Mesenchymal stem cell (in vitro differentiated cells and primary cell): ENCODE data around the gene CD81. TPM values are rescaled to one million over a fixed set of nuclear protein-coding genes. Genes with fewer than 3 reads are reported as not detected.
A peak's percentile ranks its signal among the peaks of the same experiment; 100 is the strongest.

Source experiments
- DNase-seq: peaks from one replicate; pipeline ENCODE4 v3.0.0-alpha.2; 2013
- H2AFZ ChIP-seq: one replicate; pipeline ENCODE4 v1.6.1; 2013; ENCODE audit warnings: low read depth, mild to moderate bottlenecking, control low read depth, inconsistent platforms, low read length, moderate library complexity
- H2AK5ac ChIP-seq: 2 replicates; pipeline ENCODE4 v1.6.1; 2013; ENCODE audit warnings: low read length, moderate library complexity, mild to moderate bottlenecking, inconsistent platforms; ENCODE audit not compliant: severe bottlenecking
- H2BK120ac ChIP-seq: one replicate; pipeline ENCODE4 v1.6.1; 2013; ENCODE audit warnings: low read depth, mild to moderate bottlenecking, inconsistent platforms, low read length, moderate library complexity
- H2BK12ac ChIP-seq, 2 experiments: one replicate each; pipeline ENCODE4 v1.6.1; 2013; ENCODE audit warnings: inconsistent platforms in 2 of 2, low read length in 2 of 2, mild to moderate bottlenecking in 2 of 2, moderate library complexity in 2 of 2, control low read depth in 1 of 2
- H2BK15ac ChIP-seq: one replicate; pipeline ENCODE4 v1.6.1; 2013; ENCODE audit warnings: mild to moderate bottlenecking, low read depth, inconsistent platforms; ENCODE audit not compliant: poor library complexity, severe bottlenecking
- H2BK5ac ChIP-seq: 2 replicates; pipeline ENCODE4 v1.6.1; 2013; ENCODE audit warnings: low read depth, mild to moderate bottlenecking, low read length, control low read depth, inconsistent platforms; ENCODE audit not compliant: poor library complexity, severe bottlenecking
- H3K14ac ChIP-seq, 2 experiments: one replicate each; pipeline ENCODE4 v1.6.1; 2013; ENCODE audit warnings: inconsistent platforms in 2 of 2, low read length in 2 of 2, control low read depth in 1 of 2, mild to moderate bottlenecking in 1 of 2, moderate library complexity in 1 of 2
- H3K18ac ChIP-seq, 2 experiments: one replicate each; pipeline ENCODE4 v1.6.1; 2013; ENCODE audit warnings: inconsistent platforms in 2 of 2, low read length in 2 of 2, control low read depth in 1 of 2, low read depth in 1 of 2, mild to moderate bottlenecking in 1 of 2
- H3K23ac ChIP-seq, 2 experiments: one replicate each; pipeline ENCODE4 v1.6.1; 2013; ENCODE audit warnings: inconsistent platforms in 2 of 2, low read length in 2 of 2, mild to moderate bottlenecking in 2 of 2, moderate library complexity in 2 of 2, control low read depth in 1 of 2
- H3K27ac ChIP-seq: 2 replicates; pipeline ENCODE4 v1.5.1; 2013; ENCODE audit warnings: mild to moderate bottlenecking, moderate library complexity, low read length, control low read depth, inconsistent platforms; ENCODE audit not compliant: poor library complexity, severe bottlenecking
- H3K27me3 ChIP-seq, 2 experiments: 2 replicates each; pipeline versions ENCODE4 v1.6.1 to v1.7.0; 2013; ENCODE audit warnings: low read length in 2 of 2, mild to moderate bottlenecking in 2 of 2, moderate library complexity in 2 of 2, control low read depth in 1 of 2, inconsistent platforms in 1 of 2; ENCODE audit not compliant: control insufficient read depth in 1 of 2, insufficient read depth in 1 of 2
- H3K36me3 ChIP-seq, 2 experiments: 2 replicates each; pipeline versions ENCODE4 v1.6.1 to v1.7.0; 2013; ENCODE audit warnings: low read length in 2 of 2, control low read depth in 1 of 2, inconsistent platforms in 1 of 2, low read depth in 1 of 2, mild to moderate bottlenecking in 1 of 2; ENCODE audit not compliant: insufficient read depth in 2 of 2, control insufficient read depth in 1 of 2
- H3K4ac ChIP-seq, 2 experiments: one replicate each; pipeline ENCODE4 v1.6.1; 2013; ENCODE audit warnings: inconsistent platforms in 2 of 2, low read length in 2 of 2, mild to moderate bottlenecking in 2 of 2, moderate library complexity in 2 of 2, control low read depth in 1 of 2, low read depth in 1 of 2
- H3K4me1 ChIP-seq: 2 replicates; pipeline ENCODE4 v1.6.1; 2013; ENCODE audit warnings: low read depth, low read length, control low read depth; ENCODE audit not compliant: control insufficient read depth, insufficient read depth
- H3K4me2 ChIP-seq: 2 replicates; pipeline ENCODE4 v1.6.1; 2013; ENCODE audit warnings: low read length, mild to moderate bottlenecking, inconsistent platforms; ENCODE audit not compliant: poor library complexity, severe bottlenecking
- H3K4me3 ChIP-seq, 2 experiments: 2 replicates each; pipeline versions ENCODE4 v1.5.1 to v1.7.0; 2013; ENCODE audit warnings: low read length in 2 of 2, mild to moderate bottlenecking in 2 of 2, control low read depth in 1 of 2, low read depth in 1 of 2; ENCODE audit not compliant: insufficient read depth in 1 of 2
- H3K79me1 ChIP-seq: replicated peaks from 2 replicates; pipeline ENCODE4 v1.6.1; 2013; ENCODE audit warnings: mild to moderate bottlenecking, control low read depth, low read length, inconsistent platforms; ENCODE audit not compliant: poor library complexity, severe bottlenecking
- H3K9ac ChIP-seq: 2 replicates; pipeline ENCODE4 v1.7.0; 2013; ENCODE audit warnings: mild to moderate bottlenecking, low read length, moderate library complexity
- H3K9me3 ChIP-seq: 2 replicates; pipeline ENCODE4 v1.7.0; 2013; ENCODE audit warnings: mild to moderate bottlenecking, low read length; ENCODE audit not compliant: control insufficient read depth
- H4K8ac ChIP-seq: one replicate; pipeline ENCODE4 v1.6.1; 2013; ENCODE audit warnings: inconsistent platforms, mild to moderate bottlenecking, low read length, moderate library complexity
- H4K91ac ChIP-seq: one replicate; pipeline ENCODE4 v1.6.1; 2013; ENCODE audit warnings: mild to moderate bottlenecking, low read length, inconsistent platforms
- WGBS: methylation state at CpG from one replicate; pipeline ENCODE4 v1.1.7; 2013; ENCODE audit warnings: mixed read lengths; 5-methylcytosine and 5-hydroxymethylcytosine counted together
- polyA plus RNA-seq, 2 experiments: library from polyadenylated mRNA; stranded (reverse); fragments of 200-250 nt; gene quantifications; one replicate each; pipeline ENCODE4 v1.2.3, GENCODE V29; 2013

The CD81 gene, protein sequence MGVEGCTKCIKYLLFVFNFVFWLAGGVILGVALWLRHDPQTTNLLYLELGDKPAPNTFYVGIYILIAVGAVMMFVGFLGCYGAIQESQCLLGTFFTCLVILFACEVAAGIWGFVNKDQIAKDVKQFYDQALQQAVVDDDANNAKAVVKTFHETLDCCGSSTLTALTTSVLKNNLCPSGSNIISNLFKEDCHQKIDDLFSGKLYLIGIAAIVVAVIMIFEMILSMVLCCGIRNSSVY
- 422 TPM for polyA plus RNA-seq (2013, experiment 1 of 2)
- 433 TPM for polyA plus RNA-seq (2013, experiment 2 of 2)

DNA sequence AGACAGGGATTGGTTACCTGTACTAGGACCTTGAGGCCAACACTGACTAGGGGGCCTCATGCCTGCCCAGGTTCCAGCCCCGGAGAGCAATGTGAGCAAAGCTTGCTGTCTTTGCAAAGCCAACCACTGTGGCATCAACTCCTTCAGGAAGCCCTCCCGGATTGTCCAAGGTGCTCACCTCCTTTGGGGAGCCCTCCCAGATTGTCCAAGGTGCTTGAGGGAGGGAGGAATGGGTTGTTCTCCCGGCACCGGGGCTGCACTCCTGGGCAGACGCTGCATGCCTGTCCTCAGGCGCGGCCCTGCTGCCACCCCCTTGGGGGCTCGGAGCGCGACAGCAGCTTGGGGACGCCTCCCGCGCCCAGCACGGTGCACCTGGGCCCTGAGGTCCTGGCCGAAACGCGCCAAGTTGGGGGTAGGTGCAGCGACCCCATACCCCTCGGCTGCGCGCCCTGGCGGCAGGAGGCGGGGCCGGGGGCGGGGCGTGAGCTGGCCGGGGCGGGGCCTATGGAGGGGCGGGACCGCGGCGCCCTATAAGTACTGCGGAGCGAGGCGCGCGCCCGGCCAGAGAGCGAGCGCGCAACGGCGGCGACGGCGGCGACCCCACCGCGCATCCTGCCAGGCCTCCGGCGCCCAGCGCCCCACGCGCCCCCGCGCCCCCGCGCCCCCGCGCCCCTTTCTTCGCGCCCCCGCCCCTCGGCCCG, at the start of gene CD81:
Gene CD81 (plus strand): TSS at position 560 of the 701 bp plus-strand sequence. CDS start 240 bp downstream, outside the sequence.
- H2BK5ac ChIP-seq, result no peak within 1 kb of the TSS
- no peaks in the 10 kb centered on the region for H3K9me3 ChIP-seq
- H3K79me1 ChIP-seq, result peaks cover 20% of the 10 kb centered on the region
- H3K23ac ChIP-seq, result peak within 1 kb of the TSS in 1 of 2 experiments; percentile 10
- H3K36me3 ChIP-seq, result peaks cover 7 to 24% of the 10 kb centered on the region in 2 experiments
- no peak within 1 kb of the TSS for H2BK12ac ChIP-seq
- H3K4me1 ChIP-seq, result peaks cover 50% of the 10 kb centered on the region
- peak within 1 kb of the TSS; percentile 93 for H3K4me2 ChIP-seq
- H3K27ac ChIP-seq, result peak within 1 kb of the TSS; percentile 45
- no peak within 1 kb of the TSS for H4K8ac ChIP-seq
- H2AFZ ChIP-seq, result no peak within 1 kb of the TSS
- peak within 1 kb of the TSS in 1 of 2 experiments; percentile 84 for H3K14ac ChIP-seq
- peak within 1 kb of the TSS; percentile 71 to 88 for H3K18ac ChIP-seq
- peak within 1 kb of the TSS; percentile 57 for H2BK120ac ChIP-seq
- peak within 1 kb of the TSS; percentile 55 for H2BK15ac ChIP-seq
- no peak within 1 kb of the TSS for H2AK5ac ChIP-seq
- peak within 1 kb of the TSS; percentile 96 for H3K9ac ChIP-seq
- peak within 1 kb of the TSS; percentile 87 to 97 for H3K4me3 ChIP-seq
- no peak for DNase-seq
- peak within 1 kb of the TSS; percentile 74 for H4K91ac ChIP-seq
- WGBS, result 22% methylated on average over 21 of the region's 65 CpGs
- H3K4ac ChIP-seq, result peak within 1 kb of the TSS; percentile 58 to 93
- no peaks in the 10 kb centered on the region for H3K27me3 ChIP-seq

DNA sequence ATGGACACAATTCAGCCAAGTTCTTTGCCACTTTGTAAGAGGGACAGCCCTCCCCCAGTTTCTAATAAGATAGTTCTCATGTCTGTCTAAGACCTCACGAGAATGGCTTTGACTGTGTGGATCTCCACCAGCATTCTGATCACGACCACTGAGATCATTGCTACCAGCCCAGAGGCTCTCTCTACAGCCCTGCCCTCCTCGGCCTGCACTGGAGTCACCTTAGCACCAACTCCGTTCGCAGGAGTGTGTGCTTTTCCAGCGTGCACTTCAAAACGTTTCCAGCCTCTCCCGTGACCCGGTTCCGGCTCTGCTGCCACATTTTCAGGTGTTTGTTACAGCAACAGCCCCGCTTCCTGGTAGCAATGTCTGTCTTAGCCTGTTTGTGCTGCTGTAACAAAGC, 49.1 kb upstream of the CD81 start:
- H3K4me1 ChIP-seq, result no peaks in the 10 kb centered on the region
- no peak overlapping the region for H3K4ac ChIP-seq
- H3K14ac ChIP-seq, result no peak overlapping the region
- H3K36me3 ChIP-seq, result no peaks in the 10 kb centered on the region
- no peak overlapping the region for H2BK5ac ChIP-seq
- no peak overlapping the region for H2BK120ac ChIP-seq
- H2BK15ac ChIP-seq, result no peak overlapping the region
- WGBS, result 86% methylated on average over 11 of the region's 11 CpGs
- H2AK5ac ChIP-seq, result no peak overlapping the region
- no peaks in the 10 kb centered on the region for H3K79me1 ChIP-seq
- H2BK12ac ChIP-seq, result no peak overlapping the region
- no peak overlapping the region for H3K9ac ChIP-seq
- H4K8ac ChIP-seq, result no peak overlapping the region
- H3K4me3 ChIP-seq, result no peak overlapping the region
- no peak for DNase-seq
- no peak overlapping the region for H3K18ac ChIP-seq
- H3K27me3 ChIP-seq, result no peaks in the 10 kb centered on the region
- no peak overlapping the region for H4K91ac ChIP-seq
- H3K23ac ChIP-seq, result no peak overlapping the region
- H2AFZ ChIP-seq, result no peak overlapping the region
- no peak overlapping the region for H3K27ac ChIP-seq
- H3K9me3 ChIP-seq, result peaks cover 9% of the 10 kb centered on the region
- H3K4me2 ChIP-seq, result no peak overlapping the region

DNA sequence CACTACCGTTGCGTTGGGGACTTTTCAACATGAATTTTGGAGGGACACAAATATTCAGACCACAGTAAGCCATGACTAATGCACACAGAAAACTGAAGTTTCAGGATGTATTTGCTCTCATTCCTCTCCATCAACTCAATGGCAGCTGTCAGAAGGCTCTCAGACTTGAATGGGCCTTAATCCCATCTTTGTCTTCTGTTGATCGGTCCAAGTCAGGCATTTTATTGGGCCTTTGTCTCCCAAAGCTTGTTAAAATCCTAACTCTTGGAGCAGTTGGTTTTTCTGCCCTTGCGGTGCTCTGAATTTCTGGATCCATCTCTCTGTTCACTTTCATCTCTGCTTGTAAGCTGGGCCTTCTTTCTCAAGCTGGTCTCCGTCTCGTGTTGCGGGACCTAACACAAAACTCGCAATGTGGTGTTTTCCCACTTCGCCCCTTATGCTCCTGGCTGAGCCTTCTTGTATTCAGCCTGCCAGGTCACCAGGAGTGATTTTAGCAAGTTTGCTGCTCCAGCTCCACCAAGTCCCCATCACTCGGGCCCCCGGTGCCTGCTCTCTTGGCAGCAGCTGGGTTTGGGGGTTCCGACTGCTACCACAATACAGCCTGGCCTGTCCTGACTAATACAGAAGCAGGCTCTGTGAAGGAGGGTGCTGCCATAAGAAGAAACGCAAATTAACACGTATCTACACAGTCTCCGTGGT, 48.3 kb upstream of the CD81 start:
- Histone ChIP-seq H3K36me3 (no peaks in the 10 kb centered on the region), H3K9ac (no peak overlapping the region), H4K8ac (no peak overlapping the region), H4K91ac (no peak overlapping the region), H2BK12ac (no peak overlapping the region), H2BK15ac (no peak overlapping the region), H3K9me3 (peaks cover 9% of the 10 kb centered on the region), H3K4ac (no peak overlapping the region), H3K14ac (no peak overlapping the region), H3K4me1 (no peaks in the 10 kb centered on the region), H3K27ac (no peak overlapping the region), H2AFZ (no peak overlapping the region), H2BK120ac (no peak overlapping the region), H2AK5ac (no peak overlapping the region), H3K79me1 (no peaks in the 10 kb centered on the region), H3K4me2 (no peak overlapping the region), H3K27me3 (no peaks in the 10 kb centered on the region), H3K18ac (no peak overlapping the region), H3K23ac (no peak overlapping the region), H2BK5ac (no peak overlapping the region), H3K4me3 (no peak overlapping the region)
- DNase-seq, result no peak
- WGBS, result 92% methylated on average over 15 of the region's 15 CpGs

- no peak overlapping the region for H3K27ac ChIP-seq
- H2BK5ac ChIP-seq, result no peak overlapping the region
These were observed 47.6 kb upstream of the CD81 start for GRCh38 chr11:2329551-2329950.

More at GRCh38 chr11:2329551-2329950, 47.6 kb upstream of the CD81 start:
- Histone ChIP-seq H3K4me3 (no peak overlapping the region), H3K4me1 (no peaks in the 10 kb centered on the region), H3K18ac (no peak overlapping the region), H3K27me3 (no peaks in the 10 kb centered on the region), H3K23ac (no peak overlapping the region), H2AK5ac (no peak overlapping the region), H3K14ac (no peak overlapping the region), H3K4ac (no peak overlapping the region), H2BK120ac (no peak overlapping the region), H3K79me1 (no peaks in the 10 kb centered on the region), H3K9me3 (peaks cover 9% of the 10 kb centered on the region), H2BK15ac (no peak overlapping the region), H3K9ac (no peak overlapping the region), H2BK12ac (no peak overlapping the region), H4K91ac (no peak overlapping the region), H2AFZ (no peak overlapping the region), H3K36me3 (no peaks in the 10 kb centered on the region), H4K8ac (no peak overlapping the region), H3K4me2 (no peak overlapping the region)
- 74% methylated on average over 9 of the region's 9 CpGs for WGBS
- DNase-seq, result no peak
